ENCODE measurements around the gene ASPM. TPM values are rescaled to one million over a fixed set of nuclear protein-coding genes. Genes with fewer than 3 reads are reported as not detected.

The ASPM gene
- total and polyA plus RNA-seq, 9 of the 15 experiments (the other 6 are each of a cell fraction or from before 2014, with no cell fraction given), result 22.7 to 84.4 (median 46.4) TPM

DNA sequence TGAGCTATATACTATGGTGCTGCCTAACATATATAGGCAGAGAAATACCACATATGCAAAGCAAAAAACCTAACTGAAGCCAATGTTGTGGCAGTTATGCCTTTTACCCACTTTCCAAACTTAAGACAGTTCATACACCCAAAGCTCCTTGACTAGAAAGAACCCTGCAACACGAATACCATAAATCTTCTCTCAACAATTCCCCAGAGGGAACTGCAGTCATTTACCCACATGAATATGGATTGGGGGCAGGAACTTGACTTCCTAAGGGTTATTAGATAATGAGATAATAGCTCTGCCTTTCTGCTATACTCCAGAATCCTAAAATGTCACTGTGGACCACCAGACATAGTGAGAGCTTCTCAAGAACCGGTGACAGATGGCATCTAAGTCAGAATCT lies 2.9 kb upstream of the ASPM start (continued):
- TF ChIP-seq, protein P1, sequence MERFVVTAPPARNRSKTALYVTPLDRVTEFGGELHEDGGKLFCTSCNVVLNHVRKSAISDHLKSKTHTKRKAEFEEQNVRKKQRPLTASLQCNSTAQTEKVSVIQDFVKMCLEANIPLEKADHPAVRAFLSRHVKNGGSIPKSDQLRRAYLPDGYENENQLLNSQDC (CRISPR knock-in tag; IDR thresholded peaks at IDR 0.05), result no peak
- no peak for TF ChIP-seq SRSF1 (IDR thresholded peaks at IDR 0.05; ENCODE audit: low read depth, low read length)
- no peak for TF ChIP-seq BRD4 (IDR thresholded peaks at IDR 0.05)
- TF ChIP-seq HNRNPH1 (optimal IDR thresholded peaks at IDR 0.05; ENCODE audit: low read depth, low read length), result no peak
- no peak for TF ChIP-seq ZNF41 (CRISPR knock-in tag; conservative IDR thresholded peaks at IDR 0.05)
- TF ChIP-seq KAT8 (IDR thresholded peaks at IDR 0.05; ENCODE audit: low read depth), result no peak
- TF ChIP-seq HMG20A (CRISPR knock-in tag; conservative IDR thresholded peaks at IDR 0.05), result no peak

DNA sequence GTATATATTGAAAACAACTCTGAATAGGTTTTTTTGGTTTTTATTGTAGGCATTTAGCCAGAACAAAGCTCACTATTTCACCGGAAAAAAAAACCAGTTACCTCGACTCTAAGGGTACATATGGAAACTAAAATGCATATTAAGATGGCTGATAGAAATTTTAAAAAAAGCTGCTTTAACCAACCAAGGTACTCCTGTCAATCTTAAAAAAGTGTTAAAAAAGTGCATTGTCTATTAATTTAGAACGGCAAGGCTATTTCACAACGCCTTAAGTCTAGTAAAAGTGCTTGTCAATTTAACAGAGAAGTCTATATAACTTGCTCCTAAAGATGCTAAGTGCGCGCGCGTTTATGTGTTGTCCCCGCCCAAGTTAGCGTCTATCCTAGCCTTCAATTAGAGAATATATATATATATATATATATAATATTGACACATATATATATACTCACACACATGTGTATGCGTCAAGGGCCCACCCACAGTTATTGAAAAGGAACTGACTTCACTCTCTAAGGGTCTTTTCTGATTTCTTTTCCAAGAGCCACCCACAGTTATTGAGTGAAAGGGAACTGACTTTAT lies 934 bp downstream of the ASPM start:
- no peaks in the 10 kb centered on the region; the same call in 1 of the 2 replicates for H3K9me3 ChIP-seq (replicated peaks; ENCODE audit: control insufficient read depth, insufficient read depth, low read depth, low read length)
- no peaks in the 10 kb centered on the region for H3K9me1 ChIP-seq (ENCODE audit: control insufficient read depth, insufficient read depth, low read length)
- ChIA-PET CTCF (ENCODE audit: low intra/inter-chr PET ratio) (interaction anchor here (0.6 kb wide), 1 partner anchor 579 kb away, joined by 3 read pairs; no protein-coding TSS in a partner anchor), POLR2A (no interaction called here)
- H3K27me3 ChIP-seq (ENCODE audit: control insufficient read depth in 2 of 2, insufficient read depth in 2 of 2, low read length in 2 of 2), result no peaks in the 10 kb centered on the region
- H3K4me2 ChIP-seq (ENCODE audit: insufficient read depth, low read length), result peak overlapping the region; percentile 94
- H3K4me3 ChIP-seq, result peak overlapping the region; percentile 76
- peak overlapping the region; percentile 89 for H3K27ac ChIP-seq (ENCODE audit: extremely low read depth, low read depth, low read length)
- ATAC-seq (peak; percentile 1; the same call in 2 of the 3 replicates), DNase-seq (ENCODE audit: extremely low read depth in 1 of 4, low spot score in 3 of 4) (peak in 1 of 4 experiments; percentile 28), FAIRE-seq (no peak)
- H2AFZ ChIP-seq (ENCODE audit: low read depth, low read length), result peak overlapping the region; percentile 96
- H4K20me1 ChIP-seq (replicated peaks; ENCODE audit: control insufficient read depth, insufficient read depth, low read length), result no peaks in the 10 kb centered on the region; the same call in 1 of the 2 replicates
- peaks cover 3% of the 10 kb centered on the region in 2 experiments; a peak in 4 of 5 replicates for H3K4me1 ChIP-seq (replicated peaks in 1 of 2; ENCODE audit: control insufficient read depth in 2 of 2, insufficient read depth in 2 of 2, low read length in 2 of 2)
- H3K79me2 ChIP-seq (ENCODE audit: control insufficient read depth, insufficient read depth, low read length), result peaks cover 59% of the 10 kb centered on the region
- no TSS peak for BruUV-seq (replicated peaks)
- in situ Hi-C loops (cut with MboI), result no loop called here
- H3K9ac ChIP-seq (ENCODE audit: insufficient read depth in 1 of 2, low read depth in 2 of 2, low read length in 2 of 2), result peak overlapping the region; percentile 96 to 99
- TF ChIP-seq SETDB1 (IDR thresholded peaks at IDR 0.05; ENCODE audit: low read length) (no peak), NFXL1 (CRISPR knock-in tag; IDR thresholded peaks at IDR 0.05) (no peak), CEBPB (tag; IDR thresholded peaks at IDR 0.05) (0 out of 2 replicates have a peak, but pooled peaks have one; percentile 16)
- TF ChIP-seq, protein P2, sequence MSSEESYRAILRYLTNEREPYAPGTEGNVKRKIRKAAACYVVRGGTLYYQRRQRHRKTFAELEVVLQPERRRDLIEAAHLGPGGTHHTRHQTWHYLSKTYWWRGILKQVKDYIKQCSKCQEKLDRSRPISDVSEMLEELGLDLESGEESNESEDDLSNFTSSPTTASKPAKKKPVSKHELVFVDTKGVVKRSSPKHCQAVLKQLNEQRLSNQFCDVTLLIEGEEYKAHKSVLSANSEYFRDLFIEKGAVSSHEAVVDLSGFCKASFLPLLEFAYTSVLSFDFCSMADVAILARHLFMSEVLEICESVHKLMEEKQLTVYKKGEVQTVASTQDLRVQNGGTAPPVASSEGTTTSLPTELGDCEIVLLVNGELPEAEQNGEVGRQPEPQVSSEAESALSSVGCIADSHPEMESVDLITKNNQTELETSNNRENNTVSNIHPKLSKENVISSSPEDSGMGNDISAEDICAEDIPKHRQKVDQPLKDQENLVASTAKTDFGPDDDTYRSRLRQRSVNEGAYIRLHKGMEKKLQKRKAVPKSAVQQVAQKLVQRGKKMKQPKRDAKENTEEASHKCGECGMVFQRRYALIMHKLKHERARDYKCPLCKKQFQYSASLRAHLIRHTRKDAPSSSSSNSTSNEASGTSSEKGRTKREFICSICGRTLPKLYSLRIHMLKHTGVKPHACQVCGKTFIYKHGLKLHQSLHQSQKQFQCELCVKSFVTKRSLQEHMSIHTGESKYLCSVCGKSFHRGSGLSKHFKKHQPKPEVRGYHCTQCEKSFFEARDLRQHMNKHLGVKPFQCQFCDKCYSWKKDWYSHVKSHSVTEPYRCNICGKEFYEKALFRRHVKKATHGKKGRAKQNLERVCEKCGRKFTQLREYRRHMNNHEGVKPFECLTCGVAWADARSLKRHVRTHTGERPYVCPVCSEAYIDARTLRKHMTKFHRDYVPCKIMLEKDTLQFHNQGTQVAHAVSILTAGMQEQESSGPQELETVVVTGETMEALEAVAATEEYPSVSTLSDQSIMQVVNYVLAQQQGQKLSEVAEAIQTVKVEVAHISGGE (CRISPR knock-in tag; IDR thresholded peaks at IDR 0.05), result 0 out of 6 replicates have a peak, but pooled peaks of 1 of the 3 experiments have one; percentile 29
- H3K36me3 ChIP-seq (ENCODE audit: control insufficient read depth, insufficient read depth, low read length), result peaks cover 38% of the 10 kb centered on the region
- under 1% methylated on average over 11 of the region's 11 CpGs for WGBS (ENCODE audit: insufficient coverage, low coverage, missing lambda C conversion rate)
- intact Hi-C loops (cut with micrococcal nuclease), result no loop called here
